Measurements from ENCODE around the gene SLC35D2.
"Not testable (repeated sequence)": the region's sequence is repeated elsewhere in the genome, so short reads cannot be mapped to it uniquely, and the experiment has no call there.

Gene SLC35D2

GRCh38 chr9:96350866-96351265 is 32.6 kb downstream of the SLC35D2 start:
- no peak for DNase-seq

DNA sequence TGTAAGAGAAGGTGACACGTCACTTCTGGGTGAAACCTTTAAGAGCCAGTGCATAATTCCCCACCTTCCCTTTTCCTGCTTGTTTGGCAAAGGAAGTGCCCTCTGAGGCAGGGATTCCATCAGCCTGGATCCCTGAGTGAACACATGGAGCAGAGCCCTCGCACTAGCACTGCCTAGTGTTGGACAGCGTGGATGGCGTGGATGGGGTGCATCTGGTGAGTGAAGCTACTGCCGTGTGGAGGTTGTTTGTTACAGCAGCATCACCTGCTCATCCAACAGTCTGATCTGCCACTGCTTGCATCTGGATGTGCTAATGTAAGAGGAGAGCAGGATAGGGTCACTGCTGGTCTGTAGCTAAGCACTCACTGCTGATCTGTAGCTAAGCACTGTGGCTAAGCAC is 35.2 kb downstream of the SLC35D2 start:
- DNase-seq = no peak

DNA sequence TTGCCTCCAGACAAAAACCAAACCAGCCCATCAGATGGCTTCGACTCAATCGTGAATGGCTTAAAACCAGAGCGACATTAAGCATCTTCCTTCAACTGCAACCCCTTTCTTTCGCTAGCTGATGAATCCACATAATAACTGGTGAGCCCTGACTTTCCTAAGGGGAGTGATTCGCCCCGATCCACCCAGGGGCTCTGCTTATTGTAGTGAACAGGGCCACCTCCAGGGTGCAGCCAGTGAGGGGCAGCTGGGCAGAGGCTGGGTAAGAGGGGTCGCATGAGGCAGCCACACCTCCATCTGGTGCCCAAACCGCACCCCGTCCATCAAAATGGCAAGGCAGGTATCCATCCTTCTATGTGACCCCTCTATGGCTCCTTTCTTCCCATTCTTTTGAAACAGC is 38.0 kb downstream of the SLC35D2 start:
- DNase-seq = no peak

GRCh38 chr9:96344458-96345180 is 38.9 kb downstream of the SLC35D2 start:
- no peak for DNase-seq

- DNase-seq = no peak
These were observed 39.8 kb downstream of the SLC35D2 start for GRCh38 chr9:96343515-96344360.

GRCh38 chr9:96342571-96343245 is 40.8 kb downstream of the SLC35D2 start:
- DNase-seq = no peak

DNA sequence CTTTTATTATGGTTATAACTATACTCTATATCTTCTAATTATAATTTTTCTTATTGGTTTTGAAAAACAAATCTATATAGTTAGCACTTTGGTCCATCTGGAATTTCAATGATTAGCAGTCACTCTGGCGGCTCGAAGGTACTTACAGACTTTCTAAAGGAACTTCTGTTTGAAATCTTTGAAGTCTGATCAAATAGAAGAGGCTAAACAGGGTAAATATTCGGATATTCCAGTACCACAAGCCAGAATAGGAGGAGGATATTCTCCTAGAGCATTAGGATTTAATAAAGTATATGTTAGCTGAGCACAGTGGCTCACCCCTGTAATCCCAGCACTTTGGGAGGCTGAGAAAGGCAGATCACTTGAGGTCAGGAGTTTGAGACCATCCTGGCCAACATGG is 42.8 kb downstream of the SLC35D2 start:
- no peak for DNase-seq

DNA sequence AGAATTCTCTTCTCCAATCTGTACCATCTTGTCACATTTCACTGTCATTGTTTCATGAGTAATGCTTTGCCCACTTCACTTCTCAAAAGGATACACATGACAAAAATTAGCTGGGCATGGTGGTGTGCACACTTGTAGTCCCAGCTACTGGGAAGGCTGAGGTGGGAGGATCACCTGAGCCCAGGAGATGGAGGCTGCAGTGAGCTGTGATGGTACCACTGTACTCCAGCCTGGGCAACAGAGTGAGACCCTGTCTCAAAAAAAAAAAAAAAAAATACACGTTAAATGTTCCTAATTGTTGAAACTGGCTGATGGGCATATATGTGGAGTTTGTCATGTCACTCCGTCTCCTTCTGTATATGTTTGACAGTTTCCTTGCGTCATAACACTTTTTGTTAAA is 45.2 kb downstream of the SLC35D2 start:
- no peak for DNase-seq

DNA sequence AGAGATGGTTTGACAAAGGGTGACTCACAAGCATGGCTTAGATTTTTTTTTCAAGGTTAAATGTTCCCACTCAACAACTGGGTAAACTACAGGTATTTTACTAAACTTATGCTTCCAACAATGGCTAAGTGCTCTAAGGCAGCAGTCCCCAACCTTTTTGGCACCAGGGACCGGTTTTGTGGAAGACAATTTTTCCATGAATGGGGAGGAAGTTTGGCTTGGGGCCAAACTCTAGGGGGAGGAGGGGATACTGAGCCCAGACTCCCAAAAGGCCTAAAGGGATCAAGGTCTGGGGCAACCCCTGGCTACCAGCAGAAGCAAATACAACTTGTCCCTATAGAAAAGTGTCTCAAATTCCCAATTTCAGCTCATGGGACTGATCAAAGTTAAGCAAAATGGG is 49.6 kb downstream of the SLC35D2 start:
- no peak for DNase-seq

- DNase-seq = no peak
These were observed 52.1 kb downstream of the SLC35D2 start for GRCh38 chr9:96331236-96331947.

- no peak for DNase-seq
These were observed 55.7 kb downstream of the SLC35D2 start for GRCh38 chr9:96327694-96328352.

DNA sequence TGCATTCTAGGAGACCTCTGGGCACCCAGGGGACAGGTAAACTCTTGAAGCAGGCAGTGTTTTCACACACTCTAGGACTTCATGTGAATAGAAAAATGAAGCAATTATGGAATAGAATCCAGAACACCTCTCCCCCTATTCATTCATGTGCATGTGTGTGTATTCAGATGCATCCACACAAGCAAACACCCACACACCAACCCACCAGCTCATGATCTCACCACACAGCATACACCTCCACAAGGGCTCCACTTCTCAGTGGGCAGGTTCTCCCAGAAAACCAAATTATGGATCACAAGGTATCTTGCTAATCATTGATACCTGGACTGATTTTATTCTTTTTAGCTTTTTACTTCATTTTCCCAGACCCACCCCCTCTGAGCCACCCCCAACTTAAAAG is 60.3 kb downstream of the SLC35D2 start:
- DNase-seq = no peak

GRCh38 chr9:96322736-96323135 is 60.8 kb downstream of the SLC35D2 start:
- DNase-seq = not testable (repeated sequence)

DNA sequence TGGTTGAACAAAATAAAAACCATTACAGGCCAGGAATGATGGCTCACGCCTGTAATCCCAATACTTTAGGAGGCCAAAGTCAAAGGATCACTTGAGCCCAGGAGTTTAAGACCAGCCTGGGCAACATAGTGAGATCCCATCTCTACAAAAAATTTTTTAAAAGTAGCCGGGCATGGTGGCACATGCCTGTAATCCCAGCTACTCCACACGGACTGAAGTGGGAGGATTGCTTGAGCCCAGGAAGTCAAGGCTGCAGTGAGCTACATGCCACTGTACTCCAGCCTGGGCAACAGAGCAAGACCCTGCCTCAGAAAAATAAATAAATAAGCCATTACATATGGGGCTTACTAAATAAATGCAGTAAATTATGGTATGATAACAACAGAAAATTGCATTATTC is 61.3 kb downstream of the SLC35D2 start:
- not testable (repeated sequence) for DNase-seq

- DNase-seq = no peak
These were observed 62.0 kb downstream of the SLC35D2 start for GRCh38 chr9:96321515-96321914.

DNA sequence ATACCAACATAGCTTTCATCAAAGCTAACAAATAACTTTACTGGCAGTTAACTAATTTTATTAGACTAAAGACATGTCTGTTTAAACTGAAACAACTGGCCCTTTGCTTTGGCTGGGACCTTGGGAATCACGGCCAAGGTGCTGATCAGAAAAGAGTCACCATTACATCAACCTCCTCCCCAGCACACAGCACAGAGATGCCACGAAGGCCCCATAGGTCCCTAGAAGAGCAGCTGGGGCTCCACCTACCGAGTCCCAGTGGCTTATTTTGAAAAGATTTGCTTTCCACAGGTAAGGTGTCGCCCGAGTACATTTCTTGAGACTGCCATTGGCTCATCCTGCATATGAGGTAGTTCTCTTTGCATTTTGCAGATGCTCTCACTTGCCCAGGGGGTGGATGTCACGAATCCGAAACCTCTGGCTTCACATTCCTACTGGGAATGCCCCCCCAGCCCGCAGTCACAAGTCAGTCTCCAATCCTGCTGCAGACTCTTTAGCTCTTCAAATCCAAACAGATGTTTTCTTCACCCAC is 62.7 kb downstream of the SLC35D2 start:
- DNase-seq = no peak

DNA sequence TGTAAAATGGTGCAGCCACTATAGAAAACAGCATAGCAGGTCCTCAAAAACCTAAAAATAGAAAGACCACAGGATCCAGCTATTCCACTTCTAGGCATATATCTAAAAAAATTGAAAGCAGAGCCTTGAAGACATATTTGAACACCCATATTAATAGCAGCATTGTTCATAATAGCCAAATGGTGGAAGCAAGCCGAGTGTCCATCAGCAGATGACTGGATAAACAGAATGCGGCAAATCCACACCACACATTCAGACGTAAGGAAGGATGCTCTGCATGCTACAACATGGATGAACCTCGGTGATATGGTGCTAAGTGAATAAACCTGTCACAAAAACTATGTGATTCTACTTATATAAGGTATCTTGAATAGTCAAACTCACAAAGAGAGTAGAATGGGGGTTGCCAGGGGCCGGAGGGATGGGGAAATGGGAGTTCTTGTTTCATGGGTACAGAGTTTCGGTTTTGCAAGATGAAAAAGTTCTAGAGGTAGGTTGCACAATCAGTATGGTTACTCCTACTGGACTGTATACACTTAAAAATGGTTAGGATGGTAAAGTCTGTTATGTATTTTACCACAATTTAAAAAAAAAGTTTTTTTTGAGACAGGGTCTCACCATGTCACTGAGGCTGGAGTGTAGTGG is 64.5 kb downstream of the SLC35D2 start:
- DNase-seq = no peak

GRCh38 chr9:96317335-96317980 is 66.1 kb downstream of the SLC35D2 start:
- DNase-seq = peak; percentile 64

- no peak for DNase-seq
These were observed 73.7 kb downstream of the SLC35D2 start for GRCh38 chr9:96309850-96310249.

GRCh38 chr9:96306958-96307357 is 76.6 kb downstream of the SLC35D2 start:
- DNase-seq = not testable (repeated sequence)

DNA sequence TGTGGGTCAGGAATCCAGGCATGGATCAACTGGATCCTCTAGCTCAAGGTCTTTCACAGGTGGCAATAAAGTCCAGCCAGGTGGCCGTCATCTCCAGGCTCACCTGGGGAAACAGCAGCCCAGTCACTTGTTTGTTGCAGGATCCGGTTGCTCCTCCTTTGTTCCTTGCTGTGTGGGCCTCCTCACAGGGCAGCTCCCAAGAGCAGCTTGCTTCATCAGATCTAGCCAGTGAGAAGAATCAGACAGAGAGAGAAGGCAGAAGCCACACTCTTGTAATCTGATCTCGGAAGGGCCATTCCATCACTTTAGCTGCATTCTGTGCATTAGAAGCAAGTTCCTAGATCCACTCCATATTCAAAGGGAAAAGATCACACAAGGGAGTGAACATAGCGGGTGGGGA is 78.3 kb downstream of the SLC35D2 start:
- no peak for DNase-seq
